RPMI8226 (cell line): Measurements from ENCODE around the gene CACNA1B.
"Not testable (repeated sequence)": the region's sequence is repeated elsewhere in the genome, so short reads cannot be mapped to it uniquely, and the experiment has no call there.

Source experiments
- DNase-seq: peaks from one replicate; pipeline ENCODE4 v3.0.0-alpha.2; 2015

The CACNA1B gene

GRCh38 chr9:138104251-138105122, 226.9 kb downstream of the CACNA1B start:
- DNase-seq: no peak

GRCh38 chr9:138105123-138105415, 227.5 kb downstream of the CACNA1B start:
- DNase-seq: no peak

- DNase-seq: no peak
These were observed 228.3 kb downstream of the CACNA1B start for GRCh38 chr9:138105561-138106505.

- DNase-seq: not testable (repeated sequence)
These were observed 229.5 kb downstream of the CACNA1B start for GRCh38 chr9:138107039-138107438.

- DNase-seq: no peak
These were observed 234.0 kb downstream of the CACNA1B start for GRCh38 chr9:138111607-138112006.

GRCh38 chr9:138112090-138112748, 234.6 kb downstream of the CACNA1B start:
- DNase-seq: no peak

GRCh38 chr9:138112791-138113600, 235.4 kb downstream of the CACNA1B start:
- no peak for DNase-seq

- DNase-seq: not testable (repeated sequence)
These were observed 236.2 kb downstream of the CACNA1B start for GRCh38 chr9:138113701-138114325.

- no peak for DNase-seq
These were observed 237.1 kb downstream of the CACNA1B start for GRCh38 chr9:138114501-138115245.

- no peak for DNase-seq
These were observed 237.9 kb downstream of the CACNA1B start for GRCh38 chr9:138115506-138115905.

- no peak for DNase-seq
These were observed 238.9 kb downstream of the CACNA1B start for GRCh38 chr9:138116521-138116920.

GRCh38 chr9:138117101-138117750, 239.6 kb downstream of the CACNA1B start:
- no peak for DNase-seq

- DNase-seq: no peak
These were observed 240.3 kb downstream of the CACNA1B start for GRCh38 chr9:138117836-138118235.

- no peak for DNase-seq
These were observed 241.1 kb downstream of the CACNA1B start for GRCh38 chr9:138118601-138119071.

GRCh38 chr9:138119202-138120027, 241.8 kb downstream of the CACNA1B start:
- DNase-seq: no peak

GRCh38 chr9:138120072-138120471, 242.5 kb downstream of the CACNA1B start:
- no peak for DNase-seq

- no peak for DNase-seq
These were observed 243.2 kb downstream of the CACNA1B start for GRCh38 chr9:138120511-138121437.

- DNase-seq: no peak
These were observed 244.0 kb downstream of the CACNA1B start for GRCh38 chr9:138121438-138122050.
